ENCODE results near the gene MAML3.

The MAML3 gene

GRCh38 chr4:139685180-139685579 is 468.8 kb downstream of the MAML3 start:
- no peak for DNase-seq (ENCODE audit: low read depth)

GRCh38 chr4:139684351-139684750 is 469.6 kb downstream of the MAML3 start:
- DNase-seq (ENCODE audit: low read depth), result no peak

- DNase-seq (ENCODE audit: low read depth), result no peak
Measured at GRCh38 chr4:139682741-139683151, 471.2 kb downstream of the MAML3 start.

GRCh38 chr4:139682309-139682708 is 471.7 kb downstream of the MAML3 start:
- DNase-seq (ENCODE audit: low read depth), result no peak

GRCh38 chr4:139676913-139677585 is 476.9 kb downstream of the MAML3 start:
- DNase-seq (ENCODE audit: low read depth), result no peak

GRCh38 chr4:139676365-139676764 is 477.6 kb downstream of the MAML3 start:
- DNase-seq (ENCODE audit: low read depth), result no peak

GRCh38 chr4:139675651-139676050 is 478.3 kb downstream of the MAML3 start:
- DNase-seq (ENCODE audit: low read depth), result no peak

- no peak for DNase-seq (ENCODE audit: low read depth)
Measured at GRCh38 chr4:139674875-139675550, 479.0 kb downstream of the MAML3 start.

GRCh38 chr4:139672732-139673131 is 481.3 kb downstream of the MAML3 start:
- no peak for DNase-seq (ENCODE audit: low read depth)

- DNase-seq (ENCODE audit: low read depth), result no peak
Measured at GRCh38 chr4:139672215-139672614, 481.8 kb downstream of the MAML3 start.

- DNase-seq (ENCODE audit: low read depth), result no peak
Measured at GRCh38 chr4:139670775-139671174, 483.2 kb downstream of the MAML3 start.

GRCh38 chr4:139669890-139670289 is 484.1 kb downstream of the MAML3 start:
- no peak for DNase-seq (ENCODE audit: low read depth)

- no peak for DNase-seq (ENCODE audit: low read depth)
Measured at GRCh38 chr4:139669335-139669734, 484.6 kb downstream of the MAML3 start.

- no peak for DNase-seq (ENCODE audit: low read depth)
Measured at GRCh38 chr4:139668658-139669201, 485.3 kb downstream of the MAML3 start.

GRCh38 chr4:139668036-139668435 is 485.9 kb downstream of the MAML3 start:
- DNase-seq (ENCODE audit: low read depth), result no peak

Data from GM04504 (cell line).